T-helper 17 cell (primary cell): ENCODE data around the gene HRH4. TPM values are rescaled to one million over a fixed set of nuclear protein-coding genes. Genes with fewer than 3 reads are reported as not detected.

Experiments used
- ATAC-seq: fragments of 150-1000 bp; cut with Tn5 transposase; 2 replicates; pipeline ENCODE4 v1.10.0; 2021; ENCODE audit warnings: mild to moderate bottlenecking, moderate library complexity
- DNase-seq, 3 donors: peaks; one replicate each; pipeline versions ENCODE4 v3.0.0 to v3.0.0-alpha.2; 2020 to 2021
- H3K9me3 ChIP-seq: one replicate; pipeline ENCODE4 v1.7.0; 2013; ENCODE audit warnings: low read length, mild to moderate bottlenecking; ENCODE audit not compliant: control insufficient read depth, poor library complexity, severe bottlenecking
- H3K27ac Mint-ChIP-seq: one replicate; pipeline ENCODE4 v1.8.0; 2022; ENCODE audit warnings: mild to moderate bottlenecking, moderate library complexity, mixed read lengths
- H3K27me3 Mint-ChIP-seq: one replicate; pipeline ENCODE4 v1.8.0; 2022; ENCODE audit warnings: mixed read lengths
- H3K36me3 Mint-ChIP-seq: one replicate; pipeline ENCODE4 v1.8.0; 2022; ENCODE audit warnings: low read depth, mixed read lengths
- H3K4me1 Mint-ChIP-seq: one replicate; pipeline ENCODE4 v1.8.0; 2022; ENCODE audit warnings: mild to moderate bottlenecking, mixed read lengths
- H3K4me3 Mint-ChIP-seq: one replicate; pipeline ENCODE4 v1.8.0; 2022; ENCODE audit warnings: mild to moderate bottlenecking, moderate library complexity, mixed read lengths
- total RNA-seq, 4 donors: library from RNA in 2 of 4; stranded (reverse) in 2 of 4; gene quantifications; one replicate each; pipeline ENCODE4 v1.2.3 and lab custom pipeline; 2022 to 2026

Gene HRH4
- total RNA-seq, 2 donors from 2014 or later, result 3.2 to 8.5 TPM

GRCh38 chr18:24474406-24474805 is 14.0 kb downstream of the HRH4 start:
- H3K27ac Mint-ChIP-seq, result peak overlapping the region; percentile 67
- H3K4me3 Mint-ChIP-seq, result no peak overlapping the region
- ATAC-seq (no peak), DNase-seq (no peak)
- peaks cover 19% of the 10 kb centered on the region for H3K4me1 Mint-ChIP-seq
- no peaks in the 10 kb centered on the region for H3K9me3 ChIP-seq
- H3K27me3 Mint-ChIP-seq, result no peaks in the 10 kb centered on the region
- H3K36me3 Mint-ChIP-seq, result peaks cover 6% of the 10 kb centered on the region

DNA sequence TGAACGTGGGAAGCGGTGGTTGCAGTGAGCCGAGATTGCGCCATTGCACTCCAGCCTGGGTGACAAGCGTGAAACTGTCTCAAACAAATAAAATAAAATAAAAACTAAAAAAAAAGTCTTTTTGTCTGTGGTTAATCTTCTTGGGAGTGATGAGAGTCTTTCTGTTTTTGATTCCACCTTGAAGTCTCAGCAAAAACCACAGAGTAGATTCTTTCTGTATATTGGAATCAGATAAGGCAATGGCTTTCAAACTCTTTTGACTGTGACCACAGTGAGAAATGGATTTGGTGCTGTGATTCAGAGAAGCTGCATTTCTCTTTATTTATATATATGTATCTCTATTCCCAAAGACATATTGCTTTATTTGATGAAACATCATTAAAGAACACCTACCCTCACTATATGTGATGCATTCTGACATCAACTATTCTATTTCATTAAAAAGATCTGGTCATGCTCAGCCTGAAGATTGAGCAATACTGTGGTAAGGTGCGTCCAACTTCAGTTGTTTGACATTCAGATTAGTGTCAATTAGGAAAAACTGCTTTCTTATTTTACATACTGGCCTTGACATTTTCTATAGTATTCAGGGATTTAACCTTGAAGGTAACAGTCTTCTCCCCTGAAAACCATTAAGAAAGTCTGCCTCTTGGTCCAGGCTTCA is 15.6 kb downstream of the HRH4 start:
- Mint-ChIP-seq H3K27me3 (no peaks in the 10 kb centered on the region), H3K4me3 (peak overlapping the region; percentile 9), H3K27ac (peak overlapping the region; percentile 67), H3K36me3 (peaks cover 6% of the 10 kb centered on the region), H3K4me1 (peaks cover 13% of the 10 kb centered on the region)
- ATAC-seq (peak; percentile 88), DNase-seq (no peak)
- H3K9me3 ChIP-seq, result no peaks in the 10 kb centered on the region

GRCh38 chr18:24479371-24479770 is 18.9 kb downstream of the HRH4 start:
- DNase-seq (no peak), ATAC-seq (no peak)
- peaks cover 9% of the 10 kb centered on the region for H3K4me1 Mint-ChIP-seq
- H3K27ac Mint-ChIP-seq, result no peak overlapping the region
- peaks cover 4% of the 10 kb centered on the region for H3K27me3 Mint-ChIP-seq
- H3K36me3 Mint-ChIP-seq, result peaks cover 4% of the 10 kb centered on the region
- no peak overlapping the region for H3K4me3 Mint-ChIP-seq
- no peaks in the 10 kb centered on the region for H3K9me3 ChIP-seq

GRCh38 chr18:24482821-24483220 is 22.4 kb downstream of the HRH4 start:
- H3K36me3 Mint-ChIP-seq, result peaks cover 3% of the 10 kb centered on the region
- ATAC-seq, result no peak
- H3K9me3 ChIP-seq, result no peaks in the 10 kb centered on the region
- H3K27ac Mint-ChIP-seq, result no peak overlapping the region
- H3K27me3 Mint-ChIP-seq, result peaks cover 12% of the 10 kb centered on the region
- no peak overlapping the region for H3K4me3 Mint-ChIP-seq
- no peak for DNase-seq
- peaks cover 23% of the 10 kb centered on the region for H3K4me1 Mint-ChIP-seq

GRCh38 chr18:24485681-24486080 is 25.2 kb downstream of the HRH4 start:
- ATAC-seq, result no peak
- Mint-ChIP-seq H3K27ac (peak overlapping the region; percentile 51), H3K27me3 (peaks cover 21% of the 10 kb centered on the region), H3K4me1 (peaks cover 31% of the 10 kb centered on the region), H3K36me3 (no peaks in the 10 kb centered on the region), H3K4me3 (no peak overlapping the region)
- H3K9me3 ChIP-seq, result no peaks in the 10 kb centered on the region
- no peak for DNase-seq

DNA sequence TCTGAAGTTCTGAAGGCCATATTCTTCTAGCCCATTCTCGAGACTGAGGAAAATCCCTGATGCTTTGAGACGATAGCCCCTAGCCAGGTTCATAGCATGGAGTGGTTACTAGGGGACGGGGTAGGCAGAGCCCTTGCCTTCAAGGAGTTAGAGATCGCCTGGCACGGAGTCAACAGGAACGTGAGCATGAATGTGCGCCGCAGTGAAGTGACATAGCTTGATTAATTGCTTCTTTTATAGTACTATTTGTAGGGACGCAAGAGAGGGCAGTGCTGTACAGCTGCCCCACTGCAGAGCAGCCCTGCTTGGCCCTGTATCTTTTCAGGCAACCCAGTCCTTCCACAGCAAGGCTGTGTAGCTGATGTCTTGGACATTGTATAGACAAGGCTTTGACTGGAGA is 26.2 kb downstream of the HRH4 start:
- Mint-ChIP-seq H3K4me1 (peaks cover 31% of the 10 kb centered on the region), H3K27me3 (peaks cover 21% of the 10 kb centered on the region), H3K4me3 (peak overlapping the region; percentile 57), H3K27ac (peak overlapping the region; percentile 51), H3K36me3 (no peaks in the 10 kb centered on the region)
- H3K9me3 ChIP-seq, result no peaks in the 10 kb centered on the region
- ATAC-seq (no peak), DNase-seq (no peak)

- no peaks in the 10 kb centered on the region for H3K9me3 ChIP-seq
- peak; percentile 44 for ATAC-seq
- H3K36me3 Mint-ChIP-seq, result peaks cover 2% of the 10 kb centered on the region
- no peak for DNase-seq
- H3K27me3 Mint-ChIP-seq, result peaks cover 29% of the 10 kb centered on the region
- peak overlapping the region; percentile 85 for H3K4me3 Mint-ChIP-seq
- peak overlapping the region; percentile 81 for H3K27ac Mint-ChIP-seq
- H3K4me1 Mint-ChIP-seq, result peaks cover 28% of the 10 kb centered on the region
These were observed 28.5 kb downstream of the HRH4 start for GRCh38 chr18:24488824-24489493.

DNA sequence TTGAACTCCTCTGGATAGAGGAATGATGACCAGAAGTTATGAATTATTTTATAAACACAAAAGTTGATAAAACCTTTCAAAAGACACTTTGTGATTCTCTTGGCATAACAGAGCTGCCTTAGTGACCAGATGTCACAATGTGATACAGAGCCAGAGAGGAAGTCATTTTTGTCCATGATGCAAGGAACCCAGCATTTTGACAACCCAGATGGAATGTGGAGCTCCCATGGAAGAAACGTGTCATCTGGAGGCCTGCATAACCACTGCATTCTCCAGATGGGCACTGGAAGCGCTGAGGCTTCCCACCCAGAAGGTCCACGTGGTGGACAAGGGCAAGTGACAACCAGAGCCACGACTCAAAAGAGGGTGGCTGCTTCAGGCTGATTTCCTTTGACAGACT is 30.1 kb downstream of the HRH4 start:
- Mint-ChIP-seq H3K36me3 (peaks cover 2% of the 10 kb centered on the region), H3K27me3 (peaks cover 34% of the 10 kb centered on the region), H3K4me1 (peaks cover 19% of the 10 kb centered on the region), H3K27ac (no peak overlapping the region), H3K4me3 (no peak overlapping the region)
- H3K9me3 ChIP-seq, result no peaks in the 10 kb centered on the region
- no peak for ATAC-seq
- DNase-seq, result no peak

DNA sequence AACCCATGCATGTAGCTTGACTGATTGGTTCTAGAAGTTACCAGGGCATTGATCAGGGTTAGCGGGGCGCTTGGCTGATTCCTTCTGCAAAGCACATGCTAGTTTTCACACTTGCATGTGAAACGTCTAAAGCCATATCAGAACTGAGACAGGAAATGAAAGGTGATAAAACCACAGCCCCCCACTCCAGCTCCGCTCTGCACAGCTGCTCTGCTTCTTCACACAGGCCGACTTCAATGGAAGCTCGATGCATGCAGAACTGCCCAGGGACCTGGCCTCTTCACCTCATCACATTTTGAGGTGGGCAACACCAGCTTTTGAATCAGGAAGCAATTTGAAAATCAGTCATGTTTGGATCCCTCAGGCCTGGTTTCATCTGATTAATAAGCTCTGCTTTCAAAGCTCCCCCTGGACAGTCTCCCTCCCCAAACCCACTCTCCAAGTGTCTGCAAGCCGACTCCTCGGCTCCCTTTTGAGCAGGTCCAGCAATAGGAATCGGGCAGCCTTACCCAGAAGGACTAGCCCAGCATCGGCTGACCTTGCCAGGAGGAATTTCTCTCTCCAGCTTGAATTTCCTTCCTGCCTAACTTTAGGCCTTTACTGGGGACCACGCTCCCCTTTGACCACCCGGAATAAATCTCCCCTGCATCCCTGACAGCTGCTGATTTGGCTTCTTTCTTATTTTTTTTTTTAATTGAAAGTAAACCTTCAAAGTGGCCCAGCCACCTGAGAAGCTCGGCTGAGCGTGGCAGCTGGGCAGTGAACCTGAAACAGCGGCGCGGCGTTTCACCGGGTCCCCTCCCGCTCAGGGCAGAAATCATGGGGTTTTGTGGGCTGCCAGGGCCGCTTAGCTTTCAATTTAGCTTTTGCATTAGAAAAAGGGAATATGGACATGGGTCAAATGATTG is 31.7 kb downstream of the HRH4 start:
- no peak overlapping the region for H3K4me3 Mint-ChIP-seq
- H3K4me1 Mint-ChIP-seq, result peaks cover 13% of the 10 kb centered on the region
- H3K27ac Mint-ChIP-seq, result no peak overlapping the region
- H3K9me3 ChIP-seq, result no peaks in the 10 kb centered on the region
- no peak for ATAC-seq
- H3K27me3 Mint-ChIP-seq, result peaks cover 39% of the 10 kb centered on the region
- no peak for DNase-seq
- H3K36me3 Mint-ChIP-seq, result peaks cover 2% of the 10 kb centered on the region

DNA sequence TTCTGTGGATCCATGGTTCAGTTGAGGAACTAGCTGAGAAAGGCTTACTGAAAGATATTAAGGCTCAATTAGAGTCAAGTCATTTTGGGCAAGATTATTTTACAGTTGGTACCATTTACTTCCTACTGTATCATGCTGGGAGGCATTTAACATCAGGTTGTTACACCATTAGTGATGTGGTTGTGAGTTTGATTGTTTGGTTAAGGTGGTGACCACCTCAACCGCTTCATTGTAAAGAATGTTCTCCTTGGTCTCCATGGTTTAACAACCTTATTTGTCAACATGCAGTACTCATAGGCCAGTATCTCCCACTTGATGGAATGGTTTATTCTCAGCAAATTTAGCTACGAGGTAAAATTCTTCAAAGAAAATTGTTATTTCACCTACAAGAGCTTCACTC is 34.1 kb downstream of the HRH4 start:
- H3K4me1 Mint-ChIP-seq, result peaks cover 2% of the 10 kb centered on the region
- H3K27me3 Mint-ChIP-seq, result peaks cover 34% of the 10 kb centered on the region
- peaks cover 2% of the 10 kb centered on the region for H3K36me3 Mint-ChIP-seq
- no peaks in the 10 kb centered on the region for H3K9me3 ChIP-seq
- ATAC-seq (no peak), DNase-seq (no peak)
- H3K27ac Mint-ChIP-seq, result no peak overlapping the region
- no peak overlapping the region for H3K4me3 Mint-ChIP-seq

GRCh38 chr18:24497031-24497754 is 36.8 kb downstream of the HRH4 start:
- no peak for ATAC-seq
- H3K9me3 ChIP-seq, result no peaks in the 10 kb centered on the region
- Mint-ChIP-seq H3K27ac (peak overlapping the region; percentile 66), H3K4me1 (peaks cover 2% of the 10 kb centered on the region), H3K4me3 (no peak overlapping the region), H3K36me3 (peaks cover 6% of the 10 kb centered on the region), H3K27me3 (peaks cover 43% of the 10 kb centered on the region)
- no peak for DNase-seq

DNA sequence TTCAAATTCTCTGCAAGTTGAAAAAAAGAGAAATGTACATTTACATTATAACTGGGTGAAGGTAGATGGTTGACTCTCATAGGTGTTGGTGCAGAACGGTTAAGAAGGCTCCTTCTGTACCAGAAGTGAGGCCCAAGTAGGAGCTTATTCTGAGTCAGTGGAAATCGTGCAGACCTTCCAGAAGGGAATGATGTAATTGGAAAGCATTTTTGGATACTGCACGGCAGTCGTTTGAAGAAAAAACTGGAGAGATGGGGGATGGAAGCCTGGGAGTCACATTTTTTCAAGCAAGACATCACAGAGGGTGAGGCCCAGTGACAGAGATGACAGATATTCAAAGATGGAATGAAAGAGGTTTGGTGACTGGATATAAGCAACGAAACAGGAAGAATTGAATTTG is 39.4 kb downstream of the HRH4 start:
- Mint-ChIP-seq H3K27me3 (peaks cover 30% of the 10 kb centered on the region), H3K27ac (no peak overlapping the region)

DNA sequence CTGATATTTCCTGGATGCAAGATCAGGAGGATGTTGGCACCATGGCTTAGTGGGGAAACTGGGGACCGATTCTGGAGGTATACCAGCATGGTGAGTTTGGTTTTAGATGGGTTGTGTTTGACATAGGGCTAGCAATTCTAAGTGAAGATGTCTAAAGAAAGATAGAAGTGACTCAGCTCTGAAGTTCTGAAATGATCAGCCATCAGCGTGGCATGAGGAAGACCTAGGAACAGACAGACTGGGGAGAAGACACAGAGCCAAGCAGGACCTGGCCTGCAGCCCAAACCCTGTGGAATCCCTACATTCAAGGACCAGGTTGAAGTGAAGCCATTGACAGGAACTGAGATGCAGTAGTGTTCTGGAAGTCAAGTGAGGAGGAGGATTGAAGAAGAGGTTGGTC is 39.8 kb downstream of the HRH4 start:
- ATAC-seq (no peak), DNase-seq (no peak)
- Mint-ChIP-seq H3K27me3 (peaks cover 33% of the 10 kb centered on the region), H3K4me3 (no peak overlapping the region), H3K4me1 (peaks cover 2% of the 10 kb centered on the region), H3K36me3 (peaks cover 4% of the 10 kb centered on the region), H3K27ac (no peak overlapping the region)
- H3K9me3 ChIP-seq, result no peaks in the 10 kb centered on the region

More for the DNA sequence above, 39.4 kb downstream of the HRH4 start:
- no peaks in the 10 kb centered on the region for H3K9me3 ChIP-seq
- no peak for ATAC-seq
- DNase-seq, result no peak
- peaks cover 4% of the 10 kb centered on the region for H3K36me3 Mint-ChIP-seq
- H3K4me3 Mint-ChIP-seq, result no peak overlapping the region
- H3K4me1 Mint-ChIP-seq, result peaks cover 2% of the 10 kb centered on the region
